ENCODE data around the gene EPM2AIP1.
A peak's percentile ranks its signal among the peaks of the same experiment; 100 is the strongest.

GRCh38 chr3:36944641-36945270 lies 48.2 kb downstream of the EPM2AIP1 start, which contains the start of gene TRANK1:
- TF ChIP-seq EP300 (IDR thresholded peaks at IDR 0.05) (no peak), POLR2A (IDR thresholded peaks at IDR 0.05; ENCODE audit: low read depth) (peak; percentile 45)

Data from esophagus muscularis mucosa (tissue), 2 donors.